Stimulated activated CD8-positive, alpha-beta memory T cell treated with anti-CD3 and anti-CD28 coated beads, Interleukin-15, amount 100 ng/mL, for 24 hours (primary cell): ENCODE results near the gene ABRACL.
"Not testable (repeated sequence)": the region's sequence is repeated elsewhere in the genome, so short reads cannot be mapped to it uniquely, and the experiment has no call there.

Experiments used
- DNase-seq: peaks from one replicate; pipeline ENCODE4 v3.0.0-alpha.2; 2020; ENCODE audit warnings: low read depth

ABRACL gene

GRCh38 chr6:139028658-139029469 lies at the start of gene ABRACL:
Gene ABRACL (plus strand): TSS chr6:139028745. CDS start chr6:139034161, 5,416 bp downstream.
- DNase-seq = peak; percentile 51

- no peak for DNase-seq
Observed at GRCh38 chr6:138979365-138979764, 49.2 kb upstream of the ABRACL start.

- DNase-seq = no peak
Observed at GRCh38 chr6:138979813-138980668, 48.5 kb upstream of the ABRACL start.

- no peak for DNase-seq
Observed at GRCh38 chr6:138981416-138981815, 47.1 kb upstream of the ABRACL start.

- no peak for DNase-seq
Observed at GRCh38 chr6:138986578-138986977, 42.0 kb upstream of the ABRACL start.

DNA sequence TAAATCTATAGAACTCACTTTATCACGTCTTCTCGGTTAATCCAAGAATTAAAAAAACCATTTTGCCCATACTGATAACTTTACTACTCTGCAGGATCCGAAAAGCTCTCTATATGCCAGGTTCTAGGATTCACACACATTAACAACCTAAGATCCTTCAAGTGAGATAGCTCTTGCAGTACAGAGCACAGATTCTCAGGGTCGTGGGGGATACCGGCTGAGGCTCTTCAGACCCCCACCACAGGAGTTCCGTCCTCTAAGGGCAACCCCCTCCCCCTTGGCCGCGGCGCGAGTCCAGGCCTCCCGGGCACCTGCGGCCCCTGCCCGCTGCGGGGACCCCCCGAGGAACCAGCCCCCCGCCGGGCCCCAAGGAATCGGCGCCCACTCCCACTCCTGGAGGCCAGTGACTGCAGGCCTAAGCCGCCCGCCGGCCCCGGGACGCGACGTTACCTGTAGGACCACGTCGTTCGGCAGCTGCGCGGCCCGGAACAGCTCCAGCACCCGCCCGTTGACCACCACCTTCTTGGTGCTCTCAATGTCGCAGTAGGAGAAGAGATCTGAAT lies 41.4 kb upstream of the ABRACL start:
- DNase-seq = no peak

- DNase-seq = peak; percentile 94
Observed at GRCh38 chr6:138987643-138988468, 40.7 kb upstream of the ABRACL start, which contains the start of gene REPS1. Gene REPS1 (minus strand): TSS chr6:138988253. CDS start chr6:138987682, 571 bp downstream.

DNA sequence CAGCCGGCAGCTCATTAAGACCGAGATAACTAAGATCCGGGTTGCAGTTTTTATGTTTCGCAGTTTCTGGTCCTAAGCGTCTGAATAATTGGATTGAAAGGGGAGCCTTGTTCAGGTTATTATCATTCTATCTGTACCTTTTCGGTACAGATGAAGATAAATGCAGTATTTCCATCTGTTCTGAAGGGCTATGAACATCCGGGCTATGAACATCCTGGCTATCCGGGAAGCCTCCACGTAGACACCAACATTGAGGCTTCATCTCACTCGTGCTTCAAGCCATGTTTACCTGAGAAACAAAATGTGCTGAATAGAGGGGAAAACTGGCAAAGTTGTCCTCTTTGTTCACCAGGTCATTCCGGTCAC lies 40.1 kb upstream of the ABRACL start:
- no peak for DNase-seq

- no peak for DNase-seq
Observed at GRCh38 chr6:138989098-138989983, 39.2 kb upstream of the ABRACL start.

- no peak for DNase-seq
Observed at GRCh38 chr6:138991206-138991605, 37.3 kb upstream of the ABRACL start.

DNA sequence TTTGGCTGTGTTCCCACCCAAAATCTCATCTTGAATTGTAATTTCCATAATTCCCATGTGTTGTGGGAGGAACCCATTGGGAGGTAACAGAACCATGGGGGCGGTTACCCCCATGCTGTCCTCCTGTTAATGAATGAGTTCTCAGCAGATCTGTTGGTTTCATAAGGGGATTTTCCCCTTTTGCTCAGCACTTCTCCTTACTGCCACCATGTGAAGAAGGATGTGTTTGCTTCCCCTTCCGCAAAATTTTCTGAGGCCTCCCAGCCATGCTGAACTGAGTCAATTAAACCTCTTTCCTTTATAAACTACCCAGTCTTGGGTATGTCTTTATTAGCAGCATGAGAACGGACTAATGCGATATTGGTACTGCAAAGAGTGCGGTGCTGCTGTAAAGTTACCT lies 35.6 kb upstream of the ABRACL start:
- DNase-seq = not testable (repeated sequence)

GRCh38 chr6:138993410-138993809 lies 35.1 kb upstream of the ABRACL start:
- DNase-seq = not testable (repeated sequence)

- no peak for DNase-seq
Observed at GRCh38 chr6:138996524-138996923, 32.0 kb upstream of the ABRACL start.

DNA sequence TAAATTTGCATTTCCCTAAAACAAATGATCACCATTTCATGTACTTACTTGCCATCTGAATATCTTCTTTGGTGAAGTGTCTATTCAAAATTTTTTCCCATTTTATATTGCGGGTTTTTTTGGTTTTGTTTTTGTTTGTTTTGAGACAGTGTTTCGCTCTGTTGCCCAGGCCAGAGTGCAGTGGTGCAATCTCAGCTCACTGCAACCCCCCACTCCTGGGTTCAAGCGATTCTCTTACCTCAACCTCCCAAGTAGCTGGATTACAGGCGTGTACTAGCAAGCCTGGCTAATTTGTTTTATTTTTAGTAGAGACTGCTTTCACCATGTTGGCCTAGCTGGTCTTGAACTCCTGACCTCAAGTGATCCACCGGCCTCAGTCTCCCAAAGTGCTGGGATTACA lies 31.4 kb upstream of the ABRACL start:
- no peak for DNase-seq

DNA sequence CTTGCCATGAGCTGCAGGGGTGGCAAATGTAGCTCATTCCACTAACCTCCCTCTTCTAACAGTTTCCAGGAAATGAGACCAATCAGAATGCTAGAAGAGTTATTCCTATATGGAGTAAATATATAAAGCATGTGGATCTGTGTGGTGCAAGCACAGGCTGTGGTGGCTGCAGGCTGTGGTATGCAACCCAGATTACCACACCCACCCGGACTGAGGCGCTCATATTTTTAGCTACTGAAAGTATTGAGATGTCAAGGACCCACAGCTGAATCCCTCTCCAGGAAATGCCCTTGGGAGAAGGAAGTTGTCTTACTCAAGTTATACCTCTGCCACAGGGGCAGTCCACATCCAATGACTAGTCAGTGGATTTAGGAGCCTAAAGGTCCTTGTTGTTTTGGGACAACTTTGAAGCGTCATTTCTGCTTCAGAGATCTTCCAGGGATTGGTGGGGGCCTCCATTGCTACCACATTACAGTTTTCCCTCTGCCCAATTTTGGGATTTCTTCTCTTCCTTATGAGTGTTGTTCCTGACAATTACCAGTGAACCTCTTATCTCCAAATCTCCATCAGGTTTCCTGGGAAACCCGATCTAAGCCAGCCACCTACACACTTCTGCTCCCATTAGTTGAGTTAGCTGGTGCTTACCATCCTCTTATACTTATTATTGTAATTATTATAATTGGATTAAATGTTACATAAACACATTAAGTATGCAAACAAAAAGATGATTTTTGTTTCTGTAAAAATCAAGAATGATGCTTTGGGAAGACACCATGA lies 28.4 kb upstream of the ABRACL start:
- DNase-seq = no peak

- DNase-seq = no peak
Observed at GRCh38 chr6:139003751-139004150, 24.8 kb upstream of the ABRACL start.

DNA sequence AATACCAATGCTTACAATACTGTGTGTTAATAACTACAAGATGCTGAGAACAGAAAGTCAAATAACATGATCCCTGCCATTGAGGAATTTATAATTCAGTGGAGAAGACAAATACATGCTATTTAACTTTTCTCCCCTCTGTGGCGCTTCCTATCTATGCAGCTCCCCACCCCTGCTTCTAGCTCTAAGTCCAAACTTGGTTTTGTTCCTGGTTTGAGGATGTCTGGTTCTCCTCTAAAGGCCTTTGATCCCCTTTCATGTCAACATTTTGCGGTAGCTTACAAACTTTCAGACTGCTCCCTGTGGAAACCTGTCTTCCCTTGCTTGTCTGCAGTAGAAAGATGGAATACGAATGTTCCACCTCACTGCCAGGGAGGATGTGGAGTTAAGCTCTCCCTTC lies 22.1 kb upstream of the ABRACL start:
- DNase-seq = no peak

GRCh38 chr6:139007428-139007827 lies 21.1 kb upstream of the ABRACL start:
- DNase-seq = no peak

DNA sequence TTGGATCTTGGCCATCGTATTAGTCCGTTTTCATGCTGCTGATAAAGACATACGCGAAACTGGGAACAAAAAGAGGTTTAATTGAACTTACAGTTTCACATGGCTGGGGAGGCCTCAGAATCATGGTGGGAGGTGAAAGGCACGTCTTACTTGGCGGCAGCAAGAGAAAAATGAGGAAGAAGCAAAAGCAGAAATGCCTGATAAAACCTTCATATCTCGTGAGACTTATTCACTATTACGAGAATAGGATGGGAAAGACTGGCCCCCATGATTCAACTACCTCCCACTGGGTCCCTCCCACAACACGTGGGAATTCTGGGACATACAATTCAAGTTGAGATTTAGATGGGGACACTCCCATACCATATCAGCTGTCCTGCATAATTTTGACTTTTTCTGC lies 20.4 kb upstream of the ABRACL start:
- no peak for DNase-seq

- DNase-seq = no peak
Observed at GRCh38 chr6:139010674-139011073, 17.9 kb upstream of the ABRACL start.
